ENCODE results near the gene LAMB4.

LAMB4 gene

DNA sequence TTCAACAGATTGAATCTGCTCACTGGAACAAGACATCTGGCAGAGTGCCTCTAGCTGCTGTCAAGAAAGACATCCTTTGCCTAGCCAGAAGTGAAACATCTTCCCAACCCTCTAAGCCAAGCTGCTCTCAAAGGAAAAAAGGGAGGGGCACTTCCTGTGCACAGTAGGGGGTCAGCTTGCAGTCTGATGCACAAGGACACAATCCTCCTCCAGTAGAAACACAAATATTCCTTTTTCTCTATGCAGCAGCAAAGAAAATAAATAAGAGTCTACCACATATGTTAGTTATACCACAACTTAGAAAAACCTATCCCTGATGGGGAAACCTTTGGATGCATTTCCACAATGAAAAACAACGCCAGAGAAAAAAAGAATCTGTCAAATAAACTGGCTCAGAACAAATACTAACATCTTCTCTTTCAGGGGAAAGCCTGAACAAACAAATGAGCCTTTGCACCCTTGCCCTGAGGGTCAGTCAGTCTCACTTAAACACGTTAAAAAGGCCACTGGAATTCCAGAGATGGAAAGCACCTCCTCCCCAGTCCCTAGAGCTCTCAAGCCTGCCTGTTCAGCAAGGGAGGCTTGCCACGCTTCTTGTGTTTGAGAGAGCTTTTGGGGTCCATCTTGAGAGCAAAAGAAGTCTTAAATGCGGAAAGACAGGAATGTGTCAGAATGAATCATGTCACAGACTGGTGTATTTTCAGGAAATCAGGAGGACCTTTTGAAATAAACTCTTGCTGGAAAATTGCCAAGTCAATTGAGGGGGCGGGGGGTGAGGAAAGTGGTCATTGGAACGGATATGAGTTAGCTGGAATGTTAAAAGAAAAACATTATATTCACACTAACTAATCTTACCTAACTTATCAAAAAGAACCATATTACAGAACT is 134.7 kb downstream of the LAMB4 start:
- Histone ChIP-seq H3K27me3 (replicated peaks; ENCODE audit: insufficient read depth, low read length) (no peaks in the 10 kb centered on the region), H3K4me3 (ENCODE audit: low read length) (no peak overlapping the region), H3F3A (ENCODE audit: insufficient read depth, low read length) (no peaks in the 10 kb centered on the region), H3K4me2 (ENCODE audit: low read depth, low read length) (no peak overlapping the region), H3K9me3 (replicated peaks; ENCODE audit: insufficient read depth, low read length) (no peaks in the 10 kb centered on the region), H3K79me2 (ENCODE audit: low read length) (no peaks in the 10 kb centered on the region), H4K20me1 (ENCODE audit: insufficient read depth, low read length) (no peaks in the 10 kb centered on the region), H3K4me1 (ENCODE audit: low read length) (no peaks in the 10 kb centered on the region), H3K9ac (ENCODE audit: low read length) (no peak overlapping the region), H2AFZ (ENCODE audit: low read length) (no peak overlapping the region), H3K36me3 (replicated peaks; ENCODE audit: insufficient read depth, low read length) (no peaks in the 10 kb centered on the region), H3K9me2 (replicated peaks; ENCODE audit: insufficient read depth, low read length) (no peaks in the 10 kb centered on the region), H3K27ac (ENCODE audit: low read length) (no peak overlapping the region)
- no peak for TF ChIP-seq EZH2phosphoT487 (IDR thresholded peaks at IDR 0.05; ENCODE audit: low read length)
- no peak for TF ChIP-seq EZH2 (optimal IDR thresholded peaks at IDR 0.05; ENCODE audit: low read depth, low read length)
- TF ChIP-seq, protein P1, sequence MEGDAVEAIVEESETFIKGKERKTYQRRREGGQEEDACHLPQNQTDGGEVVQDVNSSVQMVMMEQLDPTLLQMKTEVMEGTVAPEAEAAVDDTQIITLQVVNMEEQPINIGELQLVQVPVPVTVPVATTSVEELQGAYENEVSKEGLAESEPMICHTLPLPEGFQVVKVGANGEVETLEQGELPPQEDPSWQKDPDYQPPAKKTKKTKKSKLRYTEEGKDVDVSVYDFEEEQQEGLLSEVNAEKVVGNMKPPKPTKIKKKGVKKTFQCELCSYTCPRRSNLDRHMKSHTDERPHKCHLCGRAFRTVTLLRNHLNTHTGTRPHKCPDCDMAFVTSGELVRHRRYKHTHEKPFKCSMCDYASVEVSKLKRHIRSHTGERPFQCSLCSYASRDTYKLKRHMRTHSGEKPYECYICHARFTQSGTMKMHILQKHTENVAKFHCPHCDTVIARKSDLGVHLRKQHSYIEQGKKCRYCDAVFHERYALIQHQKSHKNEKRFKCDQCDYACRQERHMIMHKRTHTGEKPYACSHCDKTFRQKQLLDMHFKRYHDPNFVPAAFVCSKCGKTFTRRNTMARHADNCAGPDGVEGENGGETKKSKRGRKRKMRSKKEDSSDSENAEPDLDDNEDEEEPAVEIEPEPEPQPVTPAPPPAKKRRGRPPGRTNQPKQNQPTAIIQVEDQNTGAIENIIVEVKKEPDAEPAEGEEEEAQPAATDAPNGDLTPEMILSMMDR (IDR thresholded peaks at IDR 0.05; ENCODE audit: low read length) = no peak
- no peak for DNase-seq

DNA sequence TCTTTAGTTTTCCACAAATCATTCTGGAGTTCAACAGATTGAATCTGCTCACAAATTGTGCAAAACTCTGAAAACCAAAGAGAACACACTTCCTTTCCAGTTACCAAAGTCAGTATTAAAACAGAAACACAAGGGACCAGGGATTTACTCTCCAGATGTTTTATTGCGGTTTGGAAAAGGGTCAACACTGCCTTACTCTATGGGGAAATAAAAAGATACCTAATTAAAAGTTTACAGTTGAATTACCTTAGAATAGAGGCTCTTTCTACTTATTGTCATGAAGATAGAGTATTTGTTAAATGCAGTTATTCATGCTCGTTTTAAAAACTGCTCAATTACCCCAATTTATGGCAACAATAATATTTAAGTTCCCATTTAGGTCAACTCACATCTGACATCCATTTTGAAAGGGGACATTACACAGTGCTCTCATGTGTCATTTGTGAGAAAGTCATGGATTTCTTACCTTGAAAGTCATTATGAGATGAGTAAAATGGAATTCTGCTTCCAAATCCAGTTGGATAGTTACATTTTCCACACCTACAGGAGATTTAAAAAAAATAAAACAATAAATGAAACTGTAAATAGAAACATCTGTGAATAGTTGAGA is 135.6 kb downstream of the LAMB4 start:
- Histone ChIP-seq H4K20me1 (ENCODE audit: insufficient read depth, low read length) (no peaks in the 10 kb centered on the region), H3K4me2 (ENCODE audit: low read depth, low read length) (no peak overlapping the region), H3K9me2 (replicated peaks; ENCODE audit: insufficient read depth, low read length) (0 out of 2 replicates have a peak, but pooled peaks cover 3% of the 10 kb centered on the region), H3K79me2 (ENCODE audit: low read length) (no peaks in the 10 kb centered on the region), H3K9me3 (replicated peaks; ENCODE audit: insufficient read depth, low read length) (no peaks in the 10 kb centered on the region), H3K27ac (ENCODE audit: low read length) (no peak overlapping the region), H3K4me3 (ENCODE audit: low read length) (no peak overlapping the region), H3K4me1 (ENCODE audit: low read length) (no peaks in the 10 kb centered on the region), H3K36me3 (replicated peaks; ENCODE audit: insufficient read depth, low read length) (no peaks in the 10 kb centered on the region), H3K9ac (ENCODE audit: low read length) (no peak overlapping the region), H3K27me3 (replicated peaks; ENCODE audit: insufficient read depth, low read length) (no peaks in the 10 kb centered on the region), H3F3A (ENCODE audit: insufficient read depth, low read length) (no peaks in the 10 kb centered on the region), H2AFZ (ENCODE audit: low read length) (no peak overlapping the region)
- no peak for DNase-seq
- TF ChIP-seq, protein P1 (IDR thresholded peaks at IDR 0.05; ENCODE audit: low read length) = no peak
- TF ChIP-seq EZH2 (optimal IDR thresholded peaks at IDR 0.05; ENCODE audit: low read depth, low read length) (no peak), EZH2phosphoT487 (IDR thresholded peaks at IDR 0.05; ENCODE audit: low read length) (no peak)

DNA sequence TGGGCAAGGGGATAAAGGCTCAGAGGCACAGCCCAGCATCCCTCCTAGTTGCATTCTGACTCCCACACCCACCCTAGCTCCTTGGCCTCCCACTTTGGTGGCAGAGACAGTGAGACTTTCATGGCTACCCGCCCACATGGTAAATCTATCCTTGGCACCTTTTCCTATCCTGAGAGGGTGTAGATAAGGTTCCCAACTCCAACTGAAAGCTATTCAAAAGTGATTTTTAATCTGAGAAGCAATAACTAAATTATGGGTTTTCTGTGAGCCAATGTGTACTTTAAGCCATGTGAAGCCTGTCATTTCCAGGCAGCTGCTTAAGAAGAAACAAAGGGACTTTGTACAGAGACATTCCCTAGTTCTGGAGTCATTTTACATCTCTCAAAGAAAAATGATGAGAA is 136.3 kb downstream of the LAMB4 start:
- H3K27me3 ChIP-seq (replicated peaks; ENCODE audit: insufficient read depth, low read length) = no peaks in the 10 kb centered on the region
- no peak for DNase-seq
- no peak overlapping the region for H2AFZ ChIP-seq (ENCODE audit: low read length)
- TF ChIP-seq, protein P1 (IDR thresholded peaks at IDR 0.05; ENCODE audit: low read length) = no peak
- TF ChIP-seq EZH2phosphoT487 (IDR thresholded peaks at IDR 0.05; ENCODE audit: low read length) (no peak), EZH2 (optimal IDR thresholded peaks at IDR 0.05; ENCODE audit: low read depth, low read length) (no peak)
- H3K79me2 ChIP-seq (ENCODE audit: low read length) = no peaks in the 10 kb centered on the region
- no peak overlapping the region for H3K27ac ChIP-seq (ENCODE audit: low read length)
- no peaks in the 10 kb centered on the region for H3K9me3 ChIP-seq (replicated peaks; ENCODE audit: insufficient read depth, low read length)
- H3K4me1 ChIP-seq (ENCODE audit: low read length) = no peaks in the 10 kb centered on the region
- no peaks in the 10 kb centered on the region for H3F3A ChIP-seq (ENCODE audit: insufficient read depth, low read length)
- no peak overlapping the region for H3K4me3 ChIP-seq (ENCODE audit: low read length)
- no peak overlapping the region for H3K9ac ChIP-seq (ENCODE audit: low read length)
- 0 out of 2 replicates have a peak, but pooled peaks cover 3% of the 10 kb centered on the region for H3K9me2 ChIP-seq (replicated peaks; ENCODE audit: insufficient read depth, low read length)
- H3K36me3 ChIP-seq (replicated peaks; ENCODE audit: insufficient read depth, low read length) = no peaks in the 10 kb centered on the region
- H3K4me2 ChIP-seq (ENCODE audit: low read depth, low read length) = no peak overlapping the region
- H4K20me1 ChIP-seq (ENCODE audit: insufficient read depth, low read length) = no peaks in the 10 kb centered on the region
